ENCODE data around the gene MED14.

The MED14 gene

GRCh38 chrX:40663880-40664630 is 71.3 kb downstream of the MED14 start:
- H3K4me3 ChIP-seq (ENCODE audit: low read depth, low read length), result no peak overlapping the region

- H3K4me3 ChIP-seq (ENCODE audit: low read depth, low read length), result no peak overlapping the region
Measured at GRCh38 chrX:40663078-40663740, 72.1 kb downstream of the MED14 start.

GRCh38 chrX:40661489-40661888 is 73.9 kb downstream of the MED14 start:
- no peak overlapping the region for H3K4me3 ChIP-seq (ENCODE audit: low read depth, low read length)

GRCh38 chrX:40660381-40660780 is 75.0 kb downstream of the MED14 start:
- no peak overlapping the region for H3K4me3 ChIP-seq (ENCODE audit: low read depth, low read length)

GRCh38 chrX:40653535-40653934 is 81.8 kb downstream of the MED14 start:
- no peak overlapping the region for H3K4me3 ChIP-seq (ENCODE audit: low read depth, low read length)

DNA sequence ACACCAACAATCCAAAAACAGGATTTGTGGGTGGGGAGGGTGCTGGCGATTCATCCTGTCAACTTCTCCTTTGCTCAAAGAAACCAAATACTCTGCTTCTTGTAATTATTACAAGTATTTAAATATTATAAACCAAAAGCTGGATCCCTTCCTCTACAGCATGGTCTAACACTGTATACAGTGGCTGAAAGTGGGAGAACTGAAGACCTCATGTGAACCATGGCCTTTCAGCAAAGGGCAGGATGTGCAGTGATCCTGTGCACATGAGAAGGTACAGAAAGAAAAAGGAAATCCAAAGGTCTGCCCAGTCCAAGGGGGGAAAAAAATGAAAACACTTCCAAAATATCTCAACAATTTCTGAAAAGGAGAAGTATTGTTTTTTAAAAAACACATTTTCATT is 82.7 kb downstream of the MED14 start:
- no peak overlapping the region for H3K4me3 ChIP-seq (ENCODE audit: low read depth, low read length)

- H3K4me3 ChIP-seq (ENCODE audit: low read depth, low read length), result no peak overlapping the region
Measured at GRCh38 chrX:40651620-40652223, 83.6 kb downstream of the MED14 start.

DNA sequence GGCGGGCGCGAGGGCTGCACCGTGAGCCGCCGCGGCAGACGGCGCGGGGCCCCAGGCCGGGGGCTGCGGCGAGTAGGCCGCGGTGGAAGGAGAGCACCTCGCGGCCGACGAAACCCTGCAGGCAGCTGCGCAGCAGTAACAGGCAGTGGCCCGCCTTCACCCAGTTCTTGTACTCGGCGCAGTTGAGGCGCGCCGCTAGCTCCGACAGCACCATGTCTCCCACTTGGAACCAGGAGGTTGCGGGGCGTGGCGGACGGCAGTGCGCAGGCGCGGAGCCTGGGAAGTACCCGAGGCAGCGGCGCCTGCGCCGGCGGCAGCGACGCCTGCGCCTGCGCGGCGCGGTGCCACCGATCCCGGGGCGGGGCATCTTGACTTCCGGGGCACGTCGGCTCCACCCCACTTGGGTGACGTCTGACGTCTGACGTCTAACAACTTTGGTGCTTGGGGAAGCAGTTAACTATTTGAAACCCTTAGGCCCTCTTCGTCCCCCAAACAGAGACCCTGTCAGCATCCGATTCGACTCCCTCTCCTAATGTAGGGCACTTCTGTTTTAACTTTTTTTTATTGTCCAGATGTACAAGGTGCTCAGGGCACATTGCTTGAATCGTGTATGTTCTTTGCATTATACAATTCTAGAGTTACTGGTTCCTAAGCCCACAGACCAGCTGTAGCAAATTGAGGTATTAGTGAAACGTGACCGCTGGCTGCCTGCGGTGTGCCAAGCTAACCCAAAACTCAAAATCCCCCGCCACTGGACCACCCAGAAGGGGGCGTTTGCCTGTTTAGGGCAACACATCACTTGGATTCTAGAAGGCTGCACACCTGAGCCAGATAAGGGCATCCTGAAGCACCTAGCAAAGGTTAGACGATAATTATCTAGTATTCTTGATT is 87.8 kb downstream of the MED14 start, which contains the start of gene CXorf38:
Gene CXorf38, minus strand, starts transcription at position 255 of the 891 bp plus-strand sequence. Its CDS starts 41 bp downstream, at position 214.
- H3K4me3 ChIP-seq (ENCODE audit: low read depth, low read length), result peak within 1 kb of the TSS; percentile 57

DNA sequence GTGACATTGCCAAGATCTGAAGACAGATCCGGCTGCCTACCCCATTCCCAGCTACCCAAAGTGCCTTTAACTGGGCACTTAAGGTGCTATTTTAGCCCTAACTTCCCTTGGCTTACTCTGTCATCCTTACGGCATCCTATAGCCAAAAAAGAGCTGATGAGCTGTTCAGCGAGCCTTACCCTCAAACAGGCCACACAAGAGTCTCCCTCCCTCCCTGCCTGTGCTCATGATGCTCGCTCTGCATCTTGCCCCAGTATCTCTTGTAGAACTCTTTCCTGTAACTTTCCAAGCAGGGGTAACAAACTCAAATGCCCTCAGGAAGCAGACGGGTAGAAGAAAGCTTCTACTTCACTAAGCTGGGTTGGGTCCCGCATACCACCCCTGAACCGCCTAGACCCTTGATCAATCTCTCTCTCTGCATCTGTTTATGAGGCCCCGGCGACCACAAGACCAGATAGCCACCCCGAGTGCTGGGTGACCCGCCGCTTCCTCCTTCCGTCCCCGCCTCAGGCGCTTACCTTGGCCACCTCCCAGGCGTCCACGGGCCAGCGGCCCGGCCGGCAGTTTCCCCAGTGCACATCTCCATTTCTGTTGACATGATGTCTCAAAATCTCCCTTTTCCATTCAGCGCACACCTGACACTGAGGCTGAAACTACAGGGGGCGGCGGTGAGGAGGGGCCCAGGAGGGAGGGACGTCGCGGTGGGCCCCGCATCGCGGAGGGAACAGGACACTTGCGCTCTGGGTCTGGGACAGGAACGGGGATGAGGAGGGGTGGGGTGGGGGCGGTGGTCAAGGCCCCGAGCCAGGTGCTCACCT is 88.6 kb downstream of the MED14 start:
- H3K4me3 ChIP-seq (ENCODE audit: low read depth, low read length), result peak overlapping the region; percentile 57

DNA sequence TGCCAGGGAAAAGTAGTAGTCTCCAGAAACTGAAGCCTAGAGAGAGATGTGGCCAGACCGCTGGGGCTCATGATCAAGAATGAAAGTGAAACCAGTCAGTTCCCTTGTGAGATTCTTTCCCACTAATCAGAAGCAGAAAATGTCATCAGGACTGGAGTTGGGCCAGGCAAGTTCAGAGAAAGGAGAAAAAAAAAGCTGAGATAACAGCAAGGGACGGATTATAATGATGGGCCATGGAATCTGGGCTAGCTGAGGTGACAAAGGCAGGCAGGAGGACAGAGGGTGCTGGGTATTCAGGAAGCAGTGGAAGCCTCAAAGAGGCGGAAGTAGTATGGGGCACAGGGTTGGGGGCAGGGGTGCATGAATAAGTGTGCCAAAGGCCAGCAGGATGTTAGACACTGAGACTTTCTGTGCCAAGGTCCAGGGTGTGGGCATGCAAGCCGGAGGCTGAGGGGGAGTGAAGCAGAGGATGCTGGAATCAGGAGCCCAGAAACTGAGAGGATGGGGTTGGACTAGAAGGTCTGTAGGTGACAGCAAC is 90.5 kb downstream of the MED14 start:
- H3K4me3 ChIP-seq (ENCODE audit: low read depth, low read length), result no peak overlapping the region

DNA sequence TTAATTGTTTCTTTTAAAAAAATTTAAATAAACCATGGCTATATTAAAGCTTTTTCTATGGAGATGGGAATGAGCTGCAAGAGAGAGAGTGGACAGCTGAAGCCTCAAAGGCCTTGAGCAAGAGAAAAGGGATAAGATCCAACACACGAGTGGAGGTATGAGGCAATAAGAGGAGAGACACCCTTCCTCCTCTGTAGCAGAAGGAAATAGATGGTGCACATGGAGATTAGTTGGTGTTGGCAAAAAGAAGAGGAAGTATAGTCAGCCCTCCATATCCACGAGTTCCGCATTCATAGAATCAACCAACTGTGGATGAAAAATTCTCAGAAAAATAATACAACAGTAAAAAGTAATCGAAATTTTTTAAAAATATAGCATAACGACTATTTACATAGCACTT is 91.2 kb downstream of the MED14 start:
- H3K4me3 ChIP-seq (ENCODE audit: low read depth, low read length), result no peak overlapping the region

- H3K4me3 ChIP-seq (ENCODE audit: low read depth, low read length), result no peak overlapping the region
Measured at GRCh38 chrX:40637687-40638086, 97.7 kb downstream of the MED14 start.

GRCh38 chrX:40632199-40632598 is 103.1 kb downstream of the MED14 start:
- no peak overlapping the region for H3K4me3 ChIP-seq (ENCODE audit: low read depth, low read length)

- no peak overlapping the region for H3K4me3 ChIP-seq (ENCODE audit: low read depth, low read length)
Measured at GRCh38 chrX:40628506-40628905, 106.8 kb downstream of the MED14 start.

- H3K4me3 ChIP-seq (ENCODE audit: low read depth, low read length), result no peak overlapping the region
Measured at GRCh38 chrX:40625294-40625693, 110.0 kb downstream of the MED14 start.

DNA sequence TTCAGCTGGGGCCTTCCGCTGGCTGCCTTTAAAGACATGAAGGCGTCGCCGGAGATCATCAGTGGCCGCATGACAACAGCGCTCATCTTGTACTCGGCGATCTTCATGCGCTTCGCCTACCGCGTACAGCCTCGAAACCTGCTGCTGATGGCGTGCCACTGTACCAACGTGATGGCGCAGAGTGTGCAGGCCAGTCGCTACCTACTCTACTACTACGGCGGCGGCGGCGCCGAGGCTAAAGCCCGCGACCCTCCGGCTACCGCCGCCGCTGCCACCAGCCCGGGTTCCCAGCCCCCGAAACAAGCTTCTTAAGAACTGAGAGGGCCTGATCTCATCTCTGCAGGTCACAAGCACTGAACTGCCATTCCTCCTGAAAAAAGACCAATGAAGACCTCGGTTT is 111.7 kb downstream of the MED14 start:
- H3K4me3 ChIP-seq (ENCODE audit: low read depth, low read length), result no peak overlapping the region

GRCh38 chrX:40623139-40623536 is 112.2 kb downstream of the MED14 start, which contains the start of gene MPC1L:
TSS of gene MPC1L (plus strand) at chrX:40623428. CDS start at chrX:40623566, 138 bp downstream.
- no peak within 1 kb of the TSS for H3K4me3 ChIP-seq (ENCODE audit: low read depth, low read length)

- no peak overlapping the region for H3K4me3 ChIP-seq (ENCODE audit: low read depth, low read length)
Measured at GRCh38 chrX:40622479-40623138, 112.7 kb downstream of the MED14 start.

- no peak overlapping the region for H3K4me3 ChIP-seq (ENCODE audit: low read depth, low read length)
Measured at GRCh38 chrX:40617566-40617965, 117.8 kb downstream of the MED14 start.

All from iPS-11a (cell line).